ENCODE results near the gene DGKI. TPM values are rescaled to one million over a fixed set of nuclear protein-coding genes. Genes with fewer than 3 reads are reported as not detected.
"Not testable (repeated sequence)": the region's sequence is repeated elsewhere in the genome, so short reads cannot be mapped to it uniquely, and the experiment has no call there.

Gene DGKI
- polyA plus RNA-seq, 1 experiment: 1.4 TPM

GRCh38 chr7:137836541-137836940, 10.2 kb downstream of the DGKI start:
- TF ChIP-seq, protein P1, sequence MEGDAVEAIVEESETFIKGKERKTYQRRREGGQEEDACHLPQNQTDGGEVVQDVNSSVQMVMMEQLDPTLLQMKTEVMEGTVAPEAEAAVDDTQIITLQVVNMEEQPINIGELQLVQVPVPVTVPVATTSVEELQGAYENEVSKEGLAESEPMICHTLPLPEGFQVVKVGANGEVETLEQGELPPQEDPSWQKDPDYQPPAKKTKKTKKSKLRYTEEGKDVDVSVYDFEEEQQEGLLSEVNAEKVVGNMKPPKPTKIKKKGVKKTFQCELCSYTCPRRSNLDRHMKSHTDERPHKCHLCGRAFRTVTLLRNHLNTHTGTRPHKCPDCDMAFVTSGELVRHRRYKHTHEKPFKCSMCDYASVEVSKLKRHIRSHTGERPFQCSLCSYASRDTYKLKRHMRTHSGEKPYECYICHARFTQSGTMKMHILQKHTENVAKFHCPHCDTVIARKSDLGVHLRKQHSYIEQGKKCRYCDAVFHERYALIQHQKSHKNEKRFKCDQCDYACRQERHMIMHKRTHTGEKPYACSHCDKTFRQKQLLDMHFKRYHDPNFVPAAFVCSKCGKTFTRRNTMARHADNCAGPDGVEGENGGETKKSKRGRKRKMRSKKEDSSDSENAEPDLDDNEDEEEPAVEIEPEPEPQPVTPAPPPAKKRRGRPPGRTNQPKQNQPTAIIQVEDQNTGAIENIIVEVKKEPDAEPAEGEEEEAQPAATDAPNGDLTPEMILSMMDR (IDR thresholded peaks at IDR 0.05; ENCODE audit: insufficient read depth, low read depth, low read length): no peak
- no peak for DNase-seq (ENCODE audit: low read depth)
- ChIA-PET POLR2A (interaction anchor here (1.1 kb wide), 1 partner anchor 46 kb away, joined by 3 read pairs; no protein-coding TSS in a partner anchor), CTCF (interaction anchor here (1.0 to 1.6 kb wide), 3 partner anchors 11 to 183 kb away, joined by 3 read pairs; partner anchors contain the start of gene DGKI)
- Histone ChIP-seq H3K27me3 (ENCODE audit: control insufficient read depth, insufficient read depth, low read length) (no peaks in the 10 kb centered on the region), H3K4me3 (ENCODE audit: low read depth, low read length) (no peak overlapping the region), H3K36me3 (ENCODE audit: control insufficient read depth, insufficient read depth, low read length) (no peaks in the 10 kb centered on the region)

DNA sequence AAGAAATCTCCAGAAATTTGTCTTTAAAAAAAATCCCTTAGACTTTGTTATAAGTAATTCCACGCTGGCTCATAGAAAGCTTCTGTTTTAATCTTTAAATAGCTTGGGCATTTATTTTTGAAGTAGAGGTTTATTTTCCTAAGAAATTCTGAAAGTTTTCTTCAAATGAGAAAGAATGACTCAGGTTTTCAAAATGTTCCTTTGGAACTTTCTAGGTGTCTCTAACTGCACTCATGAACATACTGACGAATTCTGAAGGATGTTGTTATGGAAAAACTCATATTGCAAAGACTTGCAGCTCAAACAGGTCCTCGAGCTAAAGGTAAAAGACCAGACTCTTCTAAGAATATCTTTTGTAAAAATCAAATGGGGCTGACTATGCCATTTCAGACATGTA, 10.7 kb downstream of the DGKI start:
- H3K36me3 ChIP-seq (ENCODE audit: control insufficient read depth, insufficient read depth, low read length): no peaks in the 10 kb centered on the region
- CTCF ChIA-PET: interaction anchor here (1.0 to 1.6 kb wide), 3 partner anchors 11 to 182 kb away, joined by 3 read pairs; partner anchors contain the start of gene DGKI
- TF ChIP-seq, protein P1 (IDR thresholded peaks at IDR 0.05; ENCODE audit: insufficient read depth, low read depth, low read length): no peak
- no peaks in the 10 kb centered on the region for H3K27me3 ChIP-seq (ENCODE audit: control insufficient read depth, insufficient read depth, low read length)
- H3K4me3 ChIP-seq (ENCODE audit: low read depth, low read length): no peak overlapping the region
- DNase-seq (ENCODE audit: low read depth): no peak
- POLR2A ChIA-PET: interaction anchor here (1.1 kb wide), 1 partner anchor 46 kb away, joined by 3 read pairs; no protein-coding TSS in a partner anchor

DNA sequence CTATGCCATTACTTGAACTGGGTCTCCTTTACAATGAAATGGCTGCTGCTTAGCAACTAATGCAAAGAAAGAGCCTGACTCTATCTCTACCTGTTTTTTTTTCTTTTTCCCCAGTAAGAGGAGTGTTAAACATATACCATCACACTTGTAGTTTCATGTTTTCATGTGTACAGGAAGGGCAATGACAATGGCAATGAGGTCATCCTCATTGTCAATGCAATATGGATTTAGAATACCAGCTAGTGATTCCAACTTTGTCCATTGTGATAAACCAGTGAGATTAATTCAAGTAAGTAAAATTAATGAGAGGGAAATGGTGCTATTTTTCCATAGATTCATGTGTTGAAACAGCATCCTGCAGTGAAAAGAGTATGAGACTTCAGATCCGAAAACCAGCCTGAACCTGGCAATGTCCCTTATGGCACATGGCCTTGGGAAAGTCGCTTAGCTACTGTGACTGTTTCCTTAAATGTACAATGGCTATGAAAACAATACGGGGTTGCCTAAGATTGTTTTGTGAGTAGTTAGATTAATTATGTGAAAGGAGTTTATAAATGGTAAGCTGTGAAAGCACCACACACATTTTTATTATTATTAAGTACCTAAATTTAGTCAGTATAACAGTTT, 11.2 kb downstream of the DGKI start:
- no peaks in the 10 kb centered on the region for H3K36me3 ChIP-seq (ENCODE audit: control insufficient read depth, insufficient read depth, low read length)
- no peak overlapping the region for H3K4me3 ChIP-seq (ENCODE audit: low read depth, low read length)
- ChIA-PET POLR2A (interaction anchor here (1.1 kb wide), 1 partner anchor 47 kb away, joined by 3 read pairs; no protein-coding TSS in a partner anchor), CTCF (interaction anchor here (0.6 to 1.1 kb wide), 5 partner anchors 8 to 248 kb away, joined by 3 read pairs; partner anchors contain the start of gene DGKI)
- H3K27me3 ChIP-seq (ENCODE audit: control insufficient read depth, insufficient read depth, low read length): no peaks in the 10 kb centered on the region
- no peak for DNase-seq (ENCODE audit: low read depth)
- TF ChIP-seq, protein P1 (IDR thresholded peaks at IDR 0.05; ENCODE audit: insufficient read depth, low read depth, low read length): no peak

- Histone ChIP-seq H3K36me3 (ENCODE audit: control insufficient read depth, insufficient read depth, low read length) (no peaks in the 10 kb centered on the region), H3K27me3 (ENCODE audit: control insufficient read depth, insufficient read depth, low read length) (no peaks in the 10 kb centered on the region), H3K4me3 (ENCODE audit: low read depth, low read length) (no peak overlapping the region)
- POLR2A ChIA-PET: no interaction called here
- TF ChIP-seq, protein P1 (IDR thresholded peaks at IDR 0.05; ENCODE audit: insufficient read depth, low read depth, low read length): no peak
- DNase-seq (ENCODE audit: low read depth): no peak
- CTCF ChIA-PET: no interaction called here
Observed at GRCh38 chr7:137834552-137834951, 12.2 kb downstream of the DGKI start.

DNA sequence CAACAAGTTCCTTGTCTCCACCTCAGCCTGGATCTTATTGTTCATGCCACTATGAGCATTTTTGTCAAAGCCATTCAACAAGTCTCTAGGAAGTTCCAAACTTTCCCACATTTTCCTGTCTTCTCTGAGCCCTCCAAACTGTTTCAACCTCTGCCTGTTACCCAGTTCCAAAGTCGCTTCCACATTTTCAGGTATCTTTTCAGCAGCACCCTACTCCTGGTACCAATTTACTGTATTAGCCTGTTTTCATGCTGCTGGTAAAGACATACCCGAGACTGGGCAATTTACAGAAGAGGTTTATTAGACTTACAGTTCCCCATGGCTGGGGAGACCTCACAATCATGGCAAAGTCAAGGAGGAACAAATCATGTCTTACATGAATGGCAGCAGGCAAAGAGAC, 13.8 kb downstream of the DGKI start:
- POLR2A ChIA-PET; DNase-seq (ENCODE audit: low read depth); H3K27me3 ChIP-seq (ENCODE audit: control insufficient read depth, insufficient read depth, low read length); H3K36me3 ChIP-seq (ENCODE audit: control insufficient read depth, insufficient read depth, low read length); H3K4me3 ChIP-seq (ENCODE audit: low read depth, low read length); CTCF ChIA-PET: not testable (repeated sequence)
